MM.1S (cell line): ENCODE measurements around the gene TAF4B.

Experiments
- EZH2 ChIP-seq: fragments of 300-600 bp; sonication (generic); optimal IDR thresholded peaks from 2 replicates; pipeline ENCODE3; 2017; ENCODE audit warnings: low read depth, mild to moderate bottlenecking, antibody characterized with exemption, low read length, mixed read lengths
- TF ChIP-seq, protein P1 (sequence below): fragments of 300-600 bp; sonication (generic); IDR thresholded peaks from 2 replicates; pipeline ENCODE4 v1.5.1; 2016; ENCODE audit warnings: antibody characterized with exemption, low read length, mixed read lengths

DNA sequence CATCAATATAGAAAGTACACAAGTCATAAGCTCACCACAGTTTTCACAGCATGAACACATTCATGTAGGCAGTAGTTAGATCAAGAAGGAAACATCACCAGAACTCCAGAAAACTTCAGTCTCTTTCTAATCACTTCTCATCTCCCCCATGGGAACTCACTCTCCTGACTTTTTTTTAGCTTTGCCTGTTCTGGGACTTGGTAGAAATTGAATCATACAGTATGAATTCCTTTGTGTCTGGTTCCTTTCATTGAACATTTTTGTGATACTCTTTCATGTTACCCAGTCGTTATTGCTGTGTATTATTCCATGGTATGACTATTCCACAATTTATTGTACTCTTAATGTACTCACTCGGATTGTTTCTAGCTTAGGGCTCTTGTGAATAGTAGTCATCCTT is 160.2 kb downstream of the TAF4B start:
- TF ChIP-seq, protein P1, sequence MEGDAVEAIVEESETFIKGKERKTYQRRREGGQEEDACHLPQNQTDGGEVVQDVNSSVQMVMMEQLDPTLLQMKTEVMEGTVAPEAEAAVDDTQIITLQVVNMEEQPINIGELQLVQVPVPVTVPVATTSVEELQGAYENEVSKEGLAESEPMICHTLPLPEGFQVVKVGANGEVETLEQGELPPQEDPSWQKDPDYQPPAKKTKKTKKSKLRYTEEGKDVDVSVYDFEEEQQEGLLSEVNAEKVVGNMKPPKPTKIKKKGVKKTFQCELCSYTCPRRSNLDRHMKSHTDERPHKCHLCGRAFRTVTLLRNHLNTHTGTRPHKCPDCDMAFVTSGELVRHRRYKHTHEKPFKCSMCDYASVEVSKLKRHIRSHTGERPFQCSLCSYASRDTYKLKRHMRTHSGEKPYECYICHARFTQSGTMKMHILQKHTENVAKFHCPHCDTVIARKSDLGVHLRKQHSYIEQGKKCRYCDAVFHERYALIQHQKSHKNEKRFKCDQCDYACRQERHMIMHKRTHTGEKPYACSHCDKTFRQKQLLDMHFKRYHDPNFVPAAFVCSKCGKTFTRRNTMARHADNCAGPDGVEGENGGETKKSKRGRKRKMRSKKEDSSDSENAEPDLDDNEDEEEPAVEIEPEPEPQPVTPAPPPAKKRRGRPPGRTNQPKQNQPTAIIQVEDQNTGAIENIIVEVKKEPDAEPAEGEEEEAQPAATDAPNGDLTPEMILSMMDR = no peak
- no peak for TF ChIP-seq EZH2
